HG03196 (cell line): ENCODE data around the gene XAGE2.

Experiments used
- ATAC-seq: cut with Tn5 transposase; IDR thresholded peaks from one replicate; pipeline ENCODE4 v1.9.1; 2021; ENCODE audit not compliant: unreplicated experiment

Gene XAGE2

GRCh38 chrX:52422884-52423283 is 54.1 kb downstream of the XAGE2 start:
- no peak for ATAC-seq

- no peak for ATAC-seq
These were observed 55.8 kb downstream of the XAGE2 start for GRCh38 chrX:52424656-52425055.
